Measurements from ENCODE around the gene CDK14.
A peak's percentile ranks its signal among the peaks of the same experiment; 100 is the strongest.

CDK14 gene

DNA sequence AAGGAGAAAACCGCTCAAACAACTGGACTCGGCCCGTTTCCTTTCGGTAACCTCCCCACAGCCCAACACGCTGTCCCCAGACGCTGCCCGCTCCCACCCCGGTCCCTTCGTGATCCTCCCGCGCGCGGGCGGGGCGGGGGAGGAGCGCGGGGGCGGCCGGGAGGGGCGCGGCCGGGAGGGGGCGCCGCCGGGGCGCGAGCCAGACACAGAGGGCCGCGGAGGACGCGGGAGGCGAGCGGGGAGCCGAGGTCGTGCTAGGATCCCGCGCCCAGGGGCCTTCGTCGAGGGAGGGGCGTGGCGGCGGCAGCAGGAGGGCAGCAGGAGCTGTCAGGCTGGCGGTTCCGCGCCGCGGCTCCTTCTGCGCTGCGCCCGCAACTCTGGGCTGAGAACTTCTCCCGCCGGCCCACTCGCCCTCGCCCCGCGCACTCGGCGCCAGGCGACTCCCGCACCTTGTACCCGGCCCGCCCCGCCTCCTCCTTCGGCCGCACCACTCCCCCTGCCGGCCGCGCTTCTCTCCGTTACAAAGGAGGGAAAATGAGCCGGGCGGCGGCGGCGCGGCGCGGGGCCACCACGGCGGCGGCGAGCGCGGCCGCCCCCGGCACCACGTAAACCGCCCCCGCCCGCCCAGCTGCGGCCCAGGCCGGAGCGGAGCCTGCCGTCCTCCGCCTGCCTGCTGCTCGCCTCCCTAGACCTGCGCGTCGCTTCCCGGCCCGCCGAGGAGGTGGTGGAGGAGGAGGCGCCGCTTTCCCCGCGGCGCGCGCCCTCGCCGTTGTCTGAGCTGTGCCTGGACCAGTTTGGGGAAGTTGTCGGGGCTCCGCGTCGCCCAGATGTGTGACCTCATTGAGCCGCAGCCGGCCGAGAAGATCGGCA lies at the start of gene CDK14:
Gene CDK14 (plus strand): TSS at position 521 of the 870 bp plus-strand sequence. CDS start 307 bp downstream, at position 828.
- FAIRE-seq (no peak), DNase-seq (ENCODE audit: insufficient read length, low spot score) (peak; percentile 25)

DNA sequence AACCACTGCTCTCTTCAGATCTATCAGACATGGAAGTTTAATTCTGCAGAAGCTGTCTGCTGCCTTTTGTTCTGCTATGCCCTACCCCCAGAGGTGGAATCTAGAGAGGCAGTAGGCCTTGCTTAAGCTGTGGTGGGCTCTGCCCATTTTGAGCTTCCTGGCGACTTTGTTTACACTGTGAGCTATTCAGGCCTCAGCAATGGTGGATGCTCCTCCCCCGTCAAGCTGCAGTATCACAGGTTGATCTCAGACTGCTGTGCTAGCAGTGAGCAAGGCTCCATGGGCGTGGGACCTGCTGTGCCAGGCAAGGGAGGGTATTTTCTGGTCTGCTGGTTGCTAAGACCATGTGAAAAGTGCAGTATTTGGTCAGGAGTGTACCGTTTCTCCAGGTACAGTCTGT lies 45.1 kb upstream of the CDK14 start:
- DNase-seq (ENCODE audit: insufficient read length, low spot score) (no peak), FAIRE-seq (no peak)

DNA sequence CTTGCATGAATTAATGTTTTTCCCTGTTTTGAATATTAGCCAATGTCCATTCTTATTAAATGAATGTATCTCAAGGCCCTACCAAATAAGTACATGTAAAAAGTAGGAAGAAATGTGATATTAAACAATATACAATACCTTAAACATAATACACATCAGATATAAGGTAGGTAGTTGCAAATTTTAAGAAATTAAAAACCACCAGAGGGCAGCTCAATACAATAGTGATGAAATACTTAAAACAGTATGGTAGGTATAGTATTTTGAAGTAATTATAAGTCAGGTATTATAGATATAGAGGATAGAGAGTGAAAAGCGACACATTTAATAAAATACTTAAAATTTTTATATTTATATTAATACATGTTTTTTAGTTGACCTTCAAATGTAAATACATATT lies 43.6 kb upstream of the CDK14 start:
- DNase-seq (ENCODE audit: insufficient read length, low spot score) (no peak), FAIRE-seq (no peak)

DNA sequence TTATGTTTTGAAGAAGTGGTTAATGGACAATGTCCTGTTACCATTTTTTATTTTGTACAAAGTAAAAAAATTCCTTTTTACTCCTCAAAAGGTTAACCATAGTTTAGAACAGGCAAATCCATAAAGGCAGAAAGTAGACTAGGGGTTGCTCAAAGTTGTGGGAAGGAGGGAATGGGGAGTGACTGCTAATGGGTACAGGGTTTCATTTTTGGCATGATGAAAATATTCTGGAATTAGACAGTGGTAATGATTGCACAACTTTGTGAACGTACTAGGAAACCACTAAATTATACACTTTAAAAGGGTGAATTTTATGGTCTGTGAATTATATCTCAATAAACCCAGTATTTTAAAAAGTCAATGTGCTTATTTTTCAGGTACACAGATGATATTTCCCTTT lies 35.4 kb upstream of the CDK14 start:
- no peak for DNase-seq (ENCODE audit: insufficient read length, low spot score)
- no peak for FAIRE-seq

DNA sequence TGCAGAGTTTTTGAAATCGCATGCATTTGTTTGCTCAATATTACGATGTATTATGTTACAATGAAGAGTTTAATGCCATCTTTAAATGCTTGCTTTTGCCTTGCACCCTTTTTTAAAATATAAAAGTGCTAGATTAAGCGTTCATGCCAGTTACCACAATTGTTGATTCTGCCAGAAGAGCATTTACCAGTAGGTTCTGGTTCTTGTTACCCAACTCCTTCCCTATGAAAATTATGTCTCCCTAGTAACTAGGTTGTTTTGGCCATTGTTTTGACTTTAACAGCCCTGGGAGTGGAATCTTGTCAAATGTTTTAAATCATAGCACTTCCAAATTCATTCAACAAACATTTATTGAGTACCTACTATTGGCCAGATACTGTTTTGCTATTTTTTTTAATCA lies 32.8 kb upstream of the CDK14 start:
- DNase-seq (ENCODE audit: insufficient read length, low spot score) (no peak), FAIRE-seq (no peak)

DNA sequence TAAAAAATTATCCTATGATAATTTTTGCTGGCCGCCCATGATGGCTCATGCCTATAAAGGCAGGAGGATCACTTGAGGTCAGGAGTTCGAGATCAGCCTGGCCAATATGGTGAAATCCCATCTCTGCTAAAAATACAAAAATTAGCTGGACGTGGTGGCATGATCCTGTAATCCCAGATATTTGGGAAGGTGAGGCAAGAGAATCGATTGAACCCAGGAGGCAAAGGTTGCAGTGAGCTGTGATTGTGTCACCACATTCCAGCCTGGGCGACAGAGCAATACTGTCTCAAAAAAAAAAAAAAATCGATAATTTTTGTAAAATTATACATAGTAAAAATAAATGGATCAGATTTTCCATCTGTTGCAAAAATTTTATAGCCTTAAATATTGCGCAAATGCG lies 31.7 kb upstream of the CDK14 start:
- DNase-seq (ENCODE audit: insufficient read length, low spot score) (no peak), FAIRE-seq (no peak)

DNA sequence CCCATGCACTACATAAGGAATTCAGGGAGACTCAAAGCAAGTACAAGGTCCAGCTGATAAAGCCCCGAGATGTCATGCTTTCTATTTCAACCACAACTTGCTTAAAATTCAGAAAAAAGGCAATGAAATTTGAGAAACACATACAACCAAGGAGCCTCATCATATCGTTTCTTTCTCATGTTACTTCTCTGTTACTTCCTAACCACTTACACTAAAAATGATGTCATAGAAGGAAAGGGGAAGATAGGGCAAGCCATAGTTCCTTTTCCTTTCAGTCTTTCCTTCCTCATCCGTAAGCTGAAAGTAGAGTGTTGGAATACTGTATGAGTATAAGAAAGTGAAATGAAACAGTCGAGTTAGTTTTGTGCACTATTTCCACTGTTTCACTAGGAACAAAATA lies 27.9 kb upstream of the CDK14 start:
- DNase-seq (ENCODE audit: insufficient read length, low spot score) (no peak), FAIRE-seq (no peak)

DNA sequence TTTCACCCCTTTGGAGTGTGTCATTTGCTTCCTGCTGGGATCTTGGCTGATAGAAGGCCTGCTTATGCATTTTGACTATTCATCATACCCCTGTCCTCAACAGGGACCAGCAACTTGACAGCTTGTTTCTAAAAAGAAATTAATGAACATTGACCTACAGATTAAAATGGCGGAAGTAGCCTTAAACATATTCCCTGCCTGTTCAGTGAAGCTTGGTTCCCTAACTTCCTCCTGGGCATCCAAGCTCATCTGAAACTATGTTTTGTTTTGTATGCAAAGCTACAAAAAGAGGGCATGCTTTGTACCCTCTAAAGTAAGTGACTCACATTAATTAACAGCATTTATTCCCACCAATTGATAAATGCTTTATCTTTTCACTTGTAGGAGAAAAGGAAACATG lies 26.8 kb upstream of the CDK14 start:
- DNase-seq (ENCODE audit: insufficient read length, low spot score) (no peak), FAIRE-seq (no peak)

DNA sequence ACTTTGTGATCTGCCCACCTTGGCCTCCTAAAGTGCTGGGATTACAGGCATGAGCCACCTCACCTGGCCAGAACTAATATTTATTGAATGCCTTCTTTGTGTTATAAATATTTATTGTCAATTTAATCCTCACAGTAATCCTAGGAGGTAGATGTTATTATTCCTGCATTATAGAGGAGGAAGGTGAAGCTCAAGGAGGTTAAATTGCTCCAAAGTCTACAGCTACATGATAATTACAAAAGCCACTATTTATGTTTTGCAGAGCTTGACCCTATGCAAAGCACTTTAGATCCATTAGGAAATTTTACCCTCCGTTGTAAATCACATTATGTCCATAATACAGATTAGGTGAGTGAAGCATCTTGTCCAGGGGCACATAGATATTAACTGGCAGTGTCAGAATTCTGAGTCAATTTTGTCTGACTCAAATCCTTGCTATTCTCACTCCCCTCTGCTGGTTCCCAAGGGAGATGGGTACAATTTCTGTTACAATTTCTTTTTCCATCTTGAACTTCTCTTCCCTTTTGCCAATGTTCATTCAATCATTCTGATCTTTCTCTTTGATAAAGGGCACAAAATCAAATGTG lies 25.7 kb upstream of the CDK14 start:
- DNase-seq (ENCODE audit: insufficient read length, low spot score) (no peak), FAIRE-seq (no peak)

DNA sequence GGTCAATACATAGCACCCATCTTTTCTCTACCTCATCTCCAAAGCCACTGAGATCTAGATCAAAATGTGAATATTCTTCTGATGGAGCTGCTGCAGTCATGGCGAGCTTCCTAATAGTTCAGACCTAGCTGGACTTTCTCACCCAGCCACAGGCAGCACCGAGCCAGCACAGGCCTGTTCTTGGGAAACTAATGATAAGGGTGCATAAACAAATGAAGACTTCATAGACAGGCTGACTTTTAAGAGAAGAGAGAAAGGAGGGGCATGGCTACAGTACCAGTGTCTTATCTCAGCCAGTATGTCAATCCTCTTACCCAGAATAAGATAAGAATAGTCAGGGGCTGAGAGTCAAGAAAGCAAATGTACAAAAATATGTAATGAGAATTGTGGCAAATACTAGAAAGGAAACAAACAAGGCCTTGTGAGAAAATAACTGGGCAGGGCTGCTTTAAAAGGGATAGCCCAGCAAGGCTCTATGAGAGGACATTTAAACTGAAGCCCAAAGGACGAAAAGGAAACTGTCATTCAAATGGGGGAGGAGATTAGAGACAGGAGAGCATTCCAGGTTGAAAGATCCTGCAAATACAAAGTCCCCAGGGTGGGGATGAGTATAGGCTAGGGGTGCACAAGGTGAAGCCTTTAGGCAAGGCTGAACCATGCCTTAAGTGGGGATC lies 21.8 kb upstream of the CDK14 start:
- FAIRE-seq: no peak

GRCh38 chr7:90574820-90575187 lies 21.3 kb upstream of the CDK14 start:
- FAIRE-seq (no peak), DNase-seq (ENCODE audit: insufficient read length, low spot score) (no peak)

More for the DNA sequence above, 21.8 kb upstream of the CDK14 start:
- DNase-seq (ENCODE audit: insufficient read length, low spot score): no peak

DNA sequence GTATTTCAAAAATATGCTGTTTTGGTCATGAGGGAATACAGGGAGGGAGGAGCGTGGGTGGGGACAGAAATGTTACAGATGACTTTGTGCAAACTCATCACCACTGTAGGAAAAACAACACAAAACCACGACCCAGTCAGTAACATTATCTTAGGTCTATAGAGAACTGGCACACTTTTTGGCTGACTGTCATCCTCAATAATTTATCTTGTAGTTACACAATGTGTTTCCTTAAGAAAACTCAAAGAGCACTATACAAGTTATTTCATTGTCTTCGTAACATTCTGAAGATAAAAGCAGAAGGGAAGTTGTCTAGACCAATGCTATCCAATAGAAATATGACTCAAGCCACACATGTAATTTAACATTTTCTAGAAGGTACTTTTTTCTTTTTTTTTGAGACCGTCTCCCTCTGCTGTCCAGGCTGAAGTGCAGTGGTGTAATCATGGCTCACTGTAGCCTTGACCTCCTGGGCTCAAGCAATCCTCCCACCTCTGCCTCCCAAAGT lies 16.9 kb upstream of the CDK14 start:
- FAIRE-seq (no peak), DNase-seq (ENCODE audit: insufficient read length, low spot score) (peak; percentile 13)

GRCh38 chr7:90580051-90580450 lies 16.1 kb upstream of the CDK14 start:
- no peak for FAIRE-seq
- DNase-seq (ENCODE audit: insufficient read length, low spot score): no peak

- DNase-seq (ENCODE audit: insufficient read length, low spot score): no peak
- FAIRE-seq: no peak
Observed at GRCh38 chr7:90582164-90582563, 14.0 kb upstream of the CDK14 start.

DNA sequence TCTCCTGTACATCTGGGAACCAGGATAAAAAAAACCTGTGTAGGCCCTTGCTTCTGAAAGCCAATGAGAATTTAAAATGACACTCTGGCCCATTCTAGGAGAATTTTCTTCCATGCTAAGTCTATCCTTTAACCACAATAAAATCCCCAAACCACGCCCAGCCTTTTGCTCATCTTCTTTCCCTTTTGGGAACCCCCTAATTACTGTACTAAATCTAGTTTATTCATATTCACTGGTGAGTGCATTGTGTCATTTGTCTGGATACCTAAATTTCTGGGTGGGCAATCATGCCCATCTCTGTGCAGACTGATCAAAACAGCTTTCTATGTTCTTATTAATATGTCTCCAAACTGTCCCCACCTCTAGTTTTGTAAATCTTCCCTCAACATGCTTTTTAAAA lies 11.7 kb upstream of the CDK14 start:
- DNase-seq (ENCODE audit: insufficient read length, low spot score) (no peak), FAIRE-seq (no peak)

DNA sequence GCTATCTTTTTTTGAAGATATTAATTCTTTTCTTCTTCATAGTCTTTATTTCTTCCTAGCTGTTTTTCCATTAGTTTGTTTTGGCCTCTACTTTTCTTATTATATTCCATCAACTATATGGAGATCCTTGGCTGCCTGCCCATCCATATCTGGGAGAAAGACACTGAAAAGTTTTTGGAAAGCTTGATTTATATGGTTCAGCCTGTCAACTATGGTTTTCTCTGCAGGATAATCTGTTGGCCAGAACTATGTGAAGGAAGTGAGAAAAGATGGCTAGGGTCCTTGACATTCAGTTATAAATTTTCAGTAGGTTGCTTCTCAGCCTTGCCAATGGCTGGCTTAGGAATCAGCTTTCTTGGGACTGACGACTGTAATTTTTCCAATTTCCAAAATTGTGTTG lies 10.0 kb upstream of the CDK14 start:
- FAIRE-seq (no peak), DNase-seq (ENCODE audit: insufficient read length, low spot score) (no peak)

DNA sequence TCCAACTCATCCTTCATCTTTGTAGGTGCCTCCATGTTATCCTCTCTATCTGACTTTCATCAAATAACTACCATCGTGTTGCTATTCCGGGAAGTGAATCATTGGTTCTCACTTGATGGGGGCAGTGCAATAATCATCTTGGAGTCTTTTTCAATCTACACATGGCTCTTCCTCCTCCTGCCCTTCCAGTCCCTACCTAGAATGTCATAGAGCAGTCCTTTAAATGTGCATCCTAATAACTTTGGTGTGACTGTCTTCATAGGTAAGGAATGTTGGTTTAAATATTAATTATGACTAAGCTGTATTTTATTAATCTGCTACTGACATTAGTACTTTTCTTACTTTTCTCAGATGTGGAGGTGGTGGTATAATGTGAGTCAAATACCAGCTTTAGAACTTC lies 8.4 kb upstream of the CDK14 start:
- FAIRE-seq (no peak), DNase-seq (ENCODE audit: insufficient read length, low spot score) (no peak)

DNA sequence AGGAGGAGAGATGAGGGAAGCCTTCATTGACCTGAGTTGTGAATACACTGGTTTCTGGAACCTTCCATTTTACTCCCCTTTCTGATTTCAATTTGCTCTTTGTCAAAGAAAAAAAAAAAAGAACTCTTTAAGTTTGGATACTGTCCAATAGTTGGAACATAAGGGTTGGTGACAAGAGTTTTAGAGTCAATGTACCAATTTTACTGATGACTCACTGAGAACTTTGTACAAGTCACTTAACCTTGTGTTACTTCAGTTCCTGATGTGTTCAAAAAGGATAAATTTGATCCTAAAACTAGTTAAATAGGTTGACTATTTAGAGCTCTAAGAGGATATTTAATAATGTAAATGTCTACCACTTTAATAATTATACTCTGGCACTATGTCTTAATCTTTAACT lies 4.1 kb upstream of the CDK14 start:
- DNase-seq (ENCODE audit: insufficient read length, low spot score) (no peak), FAIRE-seq (no peak)

DNA sequence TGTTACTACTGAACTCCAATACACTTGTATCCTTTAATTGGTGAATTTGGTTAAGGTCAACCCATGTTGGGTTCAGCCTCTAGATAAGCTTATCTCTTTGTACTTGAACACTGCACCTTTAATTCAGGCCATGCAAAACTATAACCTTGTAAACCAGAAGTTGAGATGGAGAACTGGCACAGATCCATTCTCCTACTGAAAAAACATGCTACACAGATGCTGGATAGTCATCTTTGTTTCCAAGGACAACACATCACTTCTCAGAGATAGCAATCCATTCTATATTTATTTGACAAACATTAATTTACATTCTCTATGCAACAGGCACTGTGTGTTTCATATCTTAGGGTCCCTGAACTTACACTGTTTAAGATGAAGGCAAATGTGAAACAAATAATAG lies 2.9 kb upstream of the CDK14 start:
- FAIRE-seq: no peak
- DNase-seq (ENCODE audit: insufficient read length, low spot score): no peak

DNA sequence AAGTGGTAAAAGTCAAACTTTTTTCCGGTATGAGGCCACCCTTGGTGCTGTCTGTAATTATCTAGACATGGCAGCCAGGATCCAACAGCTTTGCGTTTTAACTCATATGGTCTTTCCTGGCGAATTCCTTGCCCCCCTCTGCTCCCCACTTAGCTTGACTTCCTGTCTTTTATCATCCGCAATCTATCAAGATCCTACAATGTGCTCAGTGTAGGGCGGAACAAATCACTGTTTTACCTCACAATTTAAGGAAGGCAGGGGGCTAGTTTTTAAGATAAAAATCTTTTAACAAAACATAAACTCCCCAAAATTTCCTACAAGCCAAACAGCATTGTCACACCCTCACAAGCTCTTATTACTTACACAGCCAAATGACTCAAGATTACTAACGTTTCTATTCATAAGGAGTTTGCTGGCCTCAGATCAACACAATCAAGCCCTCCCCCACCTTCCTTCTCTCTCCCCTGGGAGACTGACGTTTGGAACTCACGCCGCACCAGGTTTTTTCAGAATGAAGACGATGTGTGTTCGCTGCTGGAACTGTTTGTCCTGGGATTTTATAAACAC lies 1.3 kb upstream of the CDK14 start:
- DNase-seq (ENCODE audit: insufficient read length, low spot score) (peak; percentile 35), FAIRE-seq (no peak)

- DNase-seq (ENCODE audit: insufficient read length, low spot score) (no peak), FAIRE-seq (no peak)
Observed at GRCh38 chr7:90595342-90595800, 750 bp upstream of the CDK14 start.

All from HTR-8/SVneo (cell line).